Measurements from ENCODE around the gene AHDC1.

DNA sequence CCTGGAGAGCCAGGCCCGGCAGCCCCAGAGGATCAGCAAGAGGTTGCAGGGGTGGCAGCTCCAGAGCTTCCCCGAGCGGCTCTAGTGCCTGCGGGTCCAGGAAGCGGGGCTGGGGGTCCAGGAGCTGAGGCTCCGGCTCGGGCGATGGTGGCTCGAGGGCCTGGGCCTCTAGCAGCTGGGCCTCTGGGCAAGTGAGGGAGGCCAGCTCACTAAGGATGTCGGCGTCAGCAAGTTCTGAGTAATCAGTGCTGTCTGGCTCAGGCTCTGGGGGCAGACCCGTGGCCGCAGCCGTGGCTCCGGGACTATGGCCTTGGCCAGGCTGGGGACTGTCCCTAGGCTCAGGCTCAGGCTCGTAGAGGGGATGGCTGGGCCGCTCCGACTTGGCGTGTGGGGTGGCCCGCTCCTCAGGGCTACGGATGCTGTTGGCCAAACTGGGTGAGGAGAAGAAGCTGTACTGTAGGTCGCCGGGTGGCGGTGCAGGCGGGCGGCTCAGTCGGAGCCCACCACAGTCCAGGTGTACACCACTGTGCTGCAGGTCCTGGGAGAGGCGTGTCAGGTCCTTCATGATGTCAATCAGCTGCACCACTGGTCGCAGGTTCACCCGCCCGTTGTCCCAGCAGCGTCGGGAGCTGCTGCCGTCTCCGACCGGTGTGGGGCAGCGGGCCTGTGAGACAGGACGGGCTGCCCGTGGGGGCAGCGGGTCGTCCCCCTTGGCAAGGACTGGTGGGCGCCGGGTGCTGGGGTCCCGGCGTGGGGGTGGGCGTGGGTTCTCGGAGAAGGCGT lies 52.6 kb downstream of the AHDC1 start:
- TF ChIP-seq TRIM28 (IDR thresholded peaks at IDR 0.05; ENCODE audit: borderline replicate concordance, low read length): no peak
- TF ChIP-seq MEIS1 (CRISPR knock-in tag; IDR thresholded peaks at IDR 0.05; ENCODE audit: borderline replicate concordance): no peak
- TF ChIP-seq, protein P1, sequence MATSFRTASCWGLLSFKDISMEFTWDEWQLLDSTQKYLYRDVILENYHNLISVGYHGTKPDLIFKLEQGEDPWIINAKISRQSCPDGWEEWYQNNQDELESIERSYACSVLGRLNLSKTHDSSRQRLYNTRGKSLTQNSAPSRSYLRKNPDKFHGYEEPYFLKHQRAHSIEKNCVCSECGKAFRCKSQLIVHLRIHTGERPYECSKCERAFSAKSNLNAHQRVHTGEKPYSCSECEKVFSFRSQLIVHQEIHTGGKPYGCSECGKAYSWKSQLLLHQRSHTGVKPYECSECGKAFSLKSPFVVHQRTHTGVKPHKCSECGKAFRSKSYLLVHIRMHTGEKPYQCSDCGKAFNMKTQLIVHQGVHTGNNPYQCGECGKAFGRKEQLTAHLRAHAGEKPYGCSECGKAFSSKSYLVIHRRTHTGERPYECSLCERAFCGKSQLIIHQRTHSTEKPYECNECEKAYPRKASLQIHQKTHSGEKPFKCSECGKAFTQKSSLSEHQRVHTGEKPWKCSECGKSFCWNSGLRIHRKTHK (tag by site-specific recombination; IDR thresholded peaks at IDR 0.05): no peak
